Stromal cell of bone marrow (primary cell): ENCODE measurements around the gene LRRC10.
"Not testable (repeated sequence)": the region's sequence is repeated elsewhere in the genome, so short reads cannot be mapped to it uniquely, and the experiment has no call there.

Source experiments
- DNase-seq: peaks from one replicate; pipeline ENCODE4 v3.0.0-alpha.2; 2012; ENCODE audit warnings: low read depth

The LRRC10 gene

GRCh38 chr12:69619050-69619449 is 8.3 kb upstream of the LRRC10 start:
- no peak for DNase-seq

- no peak for DNase-seq
Measured at GRCh38 chr12:69616025-69616424, 5.3 kb upstream of the LRRC10 start.

- DNase-seq: no peak
Measured at GRCh38 chr12:69613351-69613750, 2.6 kb upstream of the LRRC10 start.

- DNase-seq: no peak
Measured at GRCh38 chr12:69610126-69610525, 581 bp downstream of the LRRC10 start.

GRCh38 chr12:69608114-69608513 is 2.6 kb downstream of the LRRC10 start:
- no peak for DNase-seq

GRCh38 chr12:69604275-69604674 is 6.4 kb downstream of the LRRC10 start:
- DNase-seq: not testable (repeated sequence)

GRCh38 chr12:69603556-69603955 is 7.2 kb downstream of the LRRC10 start:
- DNase-seq: not testable (repeated sequence)

GRCh38 chr12:69602954-69603353 is 7.8 kb downstream of the LRRC10 start:
- DNase-seq: no peak

GRCh38 chr12:69601962-69602685 is 8.6 kb downstream of the LRRC10 start:
- DNase-seq: no peak

- DNase-seq: no peak
Measured at GRCh38 chr12:69600804-69601203, 9.9 kb downstream of the LRRC10 start.

GRCh38 chr12:69598174-69598753 is 12.4 kb downstream of the LRRC10 start:
- DNase-seq: no peak

- DNase-seq: no peak
Measured at GRCh38 chr12:69595689-69596088, 15.0 kb downstream of the LRRC10 start.

GRCh38 chr12:69589082-69589481 is 21.6 kb downstream of the LRRC10 start:
- DNase-seq: no peak

GRCh38 chr12:69588527-69588926 is 22.2 kb downstream of the LRRC10 start:
- DNase-seq: no peak

GRCh38 chr12:69585189-69586062 is 25.3 kb downstream of the LRRC10 start, which contains the start of gene CCT2:
CCT2 (plus strand) TSS chr12:69585459; CDS start chr12:69585522, 63 bp downstream.
- peak; percentile 93 for DNase-seq

GRCh38 chr12:69583203-69583602 is 27.5 kb downstream of the LRRC10 start:
- no peak for DNase-seq

GRCh38 chr12:69580074-69580473 is 30.6 kb downstream of the LRRC10 start:
- no peak for DNase-seq

GRCh38 chr12:69579029-69579428 is 31.7 kb downstream of the LRRC10 start:
- no peak for DNase-seq

GRCh38 chr12:69578283-69578682 is 32.4 kb downstream of the LRRC10 start:
- DNase-seq: no peak

- DNase-seq: no peak
Measured at GRCh38 chr12:69575346-69575745, 35.4 kb downstream of the LRRC10 start.

GRCh38 chr12:69570545-69571399 is 39.9 kb downstream of the LRRC10 start:
- no peak for DNase-seq

GRCh38 chr12:69570000-69570516 is 40.6 kb downstream of the LRRC10 start:
- no peak for DNase-seq
